NCI-H1436 (cell line): ENCODE results near the gene TMEM123.

ENCODE experiments used
- DNase-seq: peaks from one replicate; lab custom pipeline; 2025; lab: John Stamatoyannopoulos, UW

Gene TMEM123

DNA sequence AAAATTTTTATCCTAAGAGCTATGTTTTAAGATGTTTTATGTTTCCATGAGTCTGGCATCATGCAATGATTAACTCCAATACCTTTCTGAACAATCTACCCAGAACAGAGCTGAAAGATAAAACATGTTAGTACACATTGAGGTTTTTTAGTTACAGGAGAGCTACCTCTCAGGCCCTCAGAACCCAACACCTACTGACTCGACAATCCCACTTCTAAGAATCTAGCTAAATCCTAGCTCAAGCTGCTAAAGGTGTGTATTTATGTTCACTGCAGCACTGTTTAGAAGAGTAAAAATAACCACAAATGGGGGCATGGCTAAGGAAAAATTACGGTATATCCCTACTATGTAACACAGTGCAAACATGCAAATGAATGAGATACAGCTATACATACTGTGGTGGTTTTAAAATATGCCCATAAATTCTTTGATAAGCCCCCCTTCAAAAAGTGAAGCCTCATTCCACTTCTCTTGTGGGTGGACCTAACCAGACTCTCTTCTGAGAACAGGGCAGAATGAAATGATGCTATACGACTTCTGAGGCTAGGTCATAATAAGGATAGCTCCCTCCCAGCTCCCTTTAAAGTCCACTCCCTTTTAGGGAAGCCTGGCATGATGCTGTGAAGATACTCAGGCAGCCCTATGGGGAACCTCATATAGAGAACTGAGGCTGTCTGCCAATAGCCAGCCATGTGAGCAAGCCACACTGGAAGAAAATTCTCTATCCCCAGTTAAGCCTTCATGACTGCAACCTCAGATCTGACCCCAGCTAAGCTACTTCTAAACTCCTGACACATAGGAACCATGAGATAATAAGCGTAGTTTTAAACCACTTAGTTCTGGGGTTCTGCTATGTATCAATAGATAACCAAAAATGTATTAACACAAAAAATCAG, 29.5 kb downstream of the TMEM123 start:
- no peak for DNase-seq

DNA sequence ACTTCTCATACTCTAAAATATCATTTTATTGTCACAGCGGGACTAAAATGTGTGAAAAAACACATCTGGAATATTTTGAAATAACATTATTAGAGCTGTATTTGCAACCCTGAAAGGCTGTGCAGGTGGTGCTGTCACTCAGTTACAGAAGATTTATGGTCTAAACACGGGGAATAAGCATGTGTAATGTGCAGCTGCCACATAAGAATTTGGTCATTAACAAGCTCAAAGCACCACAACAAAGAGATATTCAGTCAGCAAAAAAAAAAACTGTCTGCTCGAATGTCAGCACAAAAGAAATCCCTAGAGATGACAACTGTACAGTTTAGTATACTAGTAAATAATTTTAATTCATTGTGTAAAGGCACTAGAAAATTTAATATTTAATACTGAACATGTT, 31.3 kb downstream of the TMEM123 start:
- DNase-seq, result peak; percentile 78

GRCh38 chr11:102420547-102420946, 32.0 kb downstream of the TMEM123 start:
- no peak for DNase-seq

DNA sequence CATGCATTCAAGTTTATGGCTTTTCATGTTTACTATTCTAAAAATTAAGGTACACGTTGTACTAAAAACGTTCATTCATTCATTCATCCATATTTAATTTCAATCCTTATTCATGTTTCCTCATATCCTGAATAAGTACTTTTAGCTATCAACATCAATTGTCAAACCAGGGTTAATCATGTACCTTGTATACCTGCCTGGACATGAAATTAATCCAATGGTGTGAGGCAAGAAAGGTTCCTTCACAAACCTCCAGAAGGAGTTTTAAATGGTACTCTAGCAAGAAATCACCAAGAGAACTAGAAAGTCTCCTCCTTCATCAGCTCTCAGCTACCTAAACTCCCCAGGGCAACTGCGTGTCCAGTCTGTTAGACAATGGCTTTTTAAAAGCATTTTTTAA, 33.4 kb downstream of the TMEM123 start:
- no peak for DNase-seq

DNA sequence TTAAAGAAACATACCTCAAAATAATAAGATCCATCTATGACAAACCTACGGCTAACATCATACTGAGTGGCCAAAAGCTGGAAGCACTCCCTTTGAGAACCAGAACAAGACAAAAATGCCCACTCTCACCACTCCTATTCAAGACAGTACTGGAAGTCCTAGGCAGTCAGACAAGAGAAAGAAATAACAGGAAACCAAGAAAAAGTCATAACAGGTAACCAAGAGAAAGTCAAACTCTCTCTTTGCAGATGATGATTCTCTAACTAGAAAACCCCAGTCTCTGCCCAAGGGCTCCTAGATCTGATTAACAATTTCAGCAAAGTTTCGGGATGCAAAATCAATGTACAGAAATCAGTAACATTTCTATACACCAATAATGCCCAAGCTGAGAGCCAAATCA, 35.6 kb downstream of the TMEM123 start:
- DNase-seq, result no peak

DNA sequence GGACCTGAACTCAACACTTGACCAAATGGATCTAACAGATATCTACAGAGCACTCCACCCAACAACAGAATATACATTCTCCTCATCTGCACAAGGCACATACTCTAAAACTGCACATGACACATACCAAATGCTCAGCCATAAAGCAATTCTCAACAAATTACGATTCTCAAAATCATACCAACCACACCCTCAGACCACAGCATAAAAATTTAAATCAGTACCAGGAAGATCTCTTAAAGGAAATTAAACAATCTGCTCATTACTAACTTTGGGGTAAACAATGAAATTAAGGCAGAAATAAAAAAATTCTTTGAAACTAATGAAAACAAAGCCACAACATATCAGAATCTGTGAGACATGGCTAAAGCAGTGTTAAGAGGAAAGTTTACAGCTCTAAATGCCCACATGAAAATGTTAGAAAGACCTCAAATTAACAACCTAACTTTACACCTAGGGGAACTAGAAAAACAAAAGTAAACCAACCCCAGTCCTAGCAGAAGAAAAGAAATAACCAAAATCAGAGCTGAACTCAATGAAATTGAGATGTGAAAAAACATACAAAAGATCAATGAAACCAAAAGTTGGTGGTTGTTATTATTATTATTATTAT, 37.2 kb downstream of the TMEM123 start:
- no peak for DNase-seq

- DNase-seq, result no peak
These were observed 38.0 kb downstream of the TMEM123 start for GRCh38 chr11:102414559-102414958.

DNA sequence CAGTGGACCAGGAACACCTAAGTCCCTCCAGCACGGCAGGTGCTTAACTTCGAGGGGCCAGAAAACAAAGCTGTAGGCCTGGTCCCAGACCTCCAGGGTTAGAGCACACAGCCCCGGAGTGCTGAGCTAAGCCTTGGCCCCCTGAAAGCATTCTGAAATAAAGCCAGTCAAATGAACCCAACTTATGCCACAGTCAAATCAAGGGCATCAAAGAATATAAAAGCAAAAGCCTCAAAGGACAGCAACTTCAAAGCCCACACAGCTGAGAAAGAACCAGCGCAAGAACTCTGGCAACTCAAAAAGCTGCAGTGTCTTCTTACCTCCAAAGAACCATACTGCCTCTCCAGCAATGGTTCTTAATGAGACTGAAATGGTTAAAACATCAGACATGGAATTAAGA, 39.1 kb downstream of the TMEM123 start:
- no peak for DNase-seq

GRCh38 chr11:102411142-102411541, 41.4 kb downstream of the TMEM123 start:
- DNase-seq, result no peak

- no peak for DNase-seq
These were observed 42.2 kb downstream of the TMEM123 start for GRCh38 chr11:102410382-102410784.

DNA sequence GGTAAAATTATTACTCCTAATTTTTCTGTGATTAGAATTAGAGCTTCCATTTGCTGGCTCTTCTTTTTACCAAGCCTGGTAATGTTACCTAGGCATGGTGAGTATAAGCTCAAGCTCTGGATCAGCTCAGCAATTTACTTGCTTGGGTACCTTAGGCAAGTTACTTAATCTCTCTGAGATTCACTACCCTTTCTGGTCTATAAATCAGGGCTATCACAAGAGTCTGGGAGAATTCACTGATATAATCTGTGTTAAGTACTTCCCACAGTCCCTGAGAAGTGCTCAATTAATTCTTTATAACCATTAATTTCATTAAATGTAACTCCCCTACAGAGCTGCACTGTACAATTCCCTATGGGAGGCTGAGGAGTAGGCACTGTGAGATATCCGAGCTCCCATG, 44.2 kb downstream of the TMEM123 start:
- no peak for DNase-seq

DNA sequence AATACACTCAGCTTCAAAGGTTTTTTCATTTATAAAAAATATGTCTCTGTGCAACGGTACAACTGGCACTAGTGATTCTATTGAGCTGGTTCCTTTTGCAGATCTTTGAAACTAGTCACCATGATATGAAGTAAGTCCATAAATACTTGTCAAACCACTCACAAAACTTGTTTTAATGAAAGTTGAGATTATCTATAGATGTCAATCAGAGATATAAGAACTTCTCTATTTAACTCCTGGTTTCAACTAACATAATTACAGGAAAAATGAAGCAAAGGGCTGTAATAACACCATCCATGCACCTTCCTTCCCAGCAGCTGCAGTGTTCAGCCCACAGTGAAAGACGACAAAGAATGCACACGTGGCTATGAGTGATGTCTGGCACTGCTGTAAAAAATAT, 44.7 kb downstream of the TMEM123 start:
- no peak for DNase-seq

GRCh38 chr11:102406099-102406498, 46.5 kb downstream of the TMEM123 start:
- DNase-seq, result no peak

DNA sequence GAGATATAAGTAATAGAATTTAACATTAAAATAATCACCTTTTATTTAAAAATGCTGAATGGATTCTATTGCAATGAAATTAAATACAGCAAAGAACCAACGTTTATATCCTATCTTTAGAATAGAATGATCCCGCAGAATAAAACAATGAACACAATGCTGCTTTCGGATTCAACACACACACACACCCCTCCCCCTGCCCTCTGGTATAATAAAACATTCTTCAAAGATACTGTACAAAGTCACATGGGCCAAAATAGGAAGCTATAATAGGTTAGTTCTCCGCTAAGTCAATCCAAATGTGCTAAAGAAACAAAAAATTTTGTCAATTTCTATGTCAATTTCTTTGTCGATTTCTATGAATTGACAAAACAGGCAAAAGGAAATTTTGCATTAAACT, 47.1 kb downstream of the TMEM123 start:
- DNase-seq, result no peak

- no peak for DNase-seq
These were observed 50.0 kb downstream of the TMEM123 start for GRCh38 chr11:102402548-102402947.

GRCh38 chr11:102401905-102402304, 50.7 kb downstream of the TMEM123 start:
- DNase-seq, result no peak

GRCh38 chr11:102400603-102401002, 52.0 kb downstream of the TMEM123 start:
- no peak for DNase-seq

- no peak for DNase-seq
These were observed 53.4 kb downstream of the TMEM123 start for GRCh38 chr11:102399189-102399588.

- no peak for DNase-seq
These were observed 54.3 kb downstream of the TMEM123 start for GRCh38 chr11:102398297-102398696.

GRCh38 chr11:102396708-102397563, 55.6 kb downstream of the TMEM123 start:
- no peak for DNase-seq

DNA sequence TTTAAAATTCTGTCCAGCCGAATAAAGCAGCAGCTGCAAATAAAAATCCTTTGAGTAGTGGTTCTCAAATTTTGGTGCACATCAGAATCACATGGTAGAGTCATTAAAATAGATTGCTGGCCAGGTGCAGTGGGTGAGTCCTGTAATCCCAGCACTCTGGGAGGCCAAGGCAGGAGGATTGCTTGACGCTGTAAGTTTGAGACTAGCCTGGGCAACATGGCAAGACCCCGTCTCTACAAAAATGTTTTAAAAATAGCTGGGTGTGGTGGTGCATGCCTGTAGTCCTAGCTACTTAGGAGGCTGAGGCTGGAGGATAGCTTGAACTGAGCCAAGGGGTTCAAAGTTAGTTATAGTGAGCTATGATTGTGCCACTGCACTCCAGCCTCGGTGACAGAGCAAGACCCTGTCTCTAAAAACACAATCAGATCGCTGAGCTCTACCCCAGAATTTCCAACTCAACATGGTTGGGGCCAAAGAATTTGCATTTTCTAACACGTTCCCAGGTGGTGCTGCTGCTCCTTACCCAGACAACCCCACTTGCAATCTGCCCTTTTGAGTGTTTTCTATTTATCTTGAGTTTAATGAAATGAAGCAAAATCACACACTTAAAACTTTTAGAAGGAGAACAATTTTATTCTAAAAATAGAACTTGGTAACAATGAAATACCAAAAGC, 56.7 kb downstream of the TMEM123 start:
- no peak for DNase-seq

- DNase-seq, result no peak
These were observed 59.3 kb downstream of the TMEM123 start for GRCh38 chr11:102393272-102393730.
